Keratinocyte (primary cell): ENCODE data around the gene MED12. TPM values are rescaled to one million over a fixed set of nuclear protein-coding genes. Genes with fewer than 3 reads are reported as not detected.

ENCODE experiments used
- DNase-seq: peaks from one replicate; pipeline ENCODE4 v3.0.0-alpha.2; 2011; ENCODE audit warnings: low read depth, missing footprints, low spot score
- FAIRE-seq: peaks from 2 replicates; lab custom pipeline; 2011; peaks lifted over from hg19 to GRCh38; lab: Jason Lieb, UNC
- H2AFZ ChIP-seq: 2 replicates; pipeline ENCODE4 v1.6.0; 2012; ENCODE audit warnings: low read length, control low read depth, inconsistent platforms; ENCODE audit not compliant: control insufficient read depth
- H3K27ac ChIP-seq: 2 replicates; pipeline ENCODE4 v1.5.1; 2011; ENCODE audit warnings: low read length; ENCODE audit not compliant: control insufficient read depth, insufficient read depth
- H3K27me3 ChIP-seq: 3 replicates; pipeline ENCODE4 v1.6.0; 2011; ENCODE audit warnings: low read length; ENCODE audit not compliant: control insufficient read depth, insufficient read depth; ENCODE audit errors: extremely low read depth
- H3K36me3 ChIP-seq, 2 experiments: 2 replicates in 1 of 2; 3 replicates in 1 of 2; pipeline ENCODE4 v1.5.1; 2011; ENCODE audit warnings: low read length in 2 of 2, mild to moderate bottlenecking in 1 of 2; ENCODE audit not compliant: control insufficient read depth in 2 of 2, insufficient read depth in 2 of 2; ENCODE audit errors: extremely low read depth in 1 of 2
- H3K4me1 ChIP-seq: 3 replicates; pipeline ENCODE4 v1.5.1; 2011; ENCODE audit warnings: low read length; ENCODE audit not compliant: control insufficient read depth, insufficient read depth; ENCODE audit errors: extremely low read depth
- H3K4me2 ChIP-seq: 3 replicates; pipeline ENCODE4 v1.6.0; 2011; ENCODE audit warnings: low read depth, low read length; ENCODE audit not compliant: control insufficient read depth, insufficient read depth; ENCODE audit errors: extremely low read depth
- H3K4me3 ChIP-seq, 3 experiments: fragments of 200-600 bp in 1 of 3; sonication (generic) in 1 of 3; 2 replicates in 2 of 3; 3 replicates in 1 of 3; pipeline ENCODE4 v1.5.1; 2011 to 2016; ENCODE audit warnings: low read length in 3 of 3, mild to moderate bottlenecking in 3 of 3, control low read depth in 2 of 3, inconsistent platforms in 1 of 3, low read depth in 1 of 3, mixed read lengths in 1 of 3, mixed run types in 1 of 3, moderate library complexity in 1 of 3; ENCODE audit not compliant: control insufficient read depth in 2 of 3, insufficient read depth in 2 of 3; ENCODE audit errors: extremely low read depth in 1 of 3
- H3K79me2 ChIP-seq: 2 replicates; pipeline ENCODE4 v1.6.0; 2012; ENCODE audit warnings: low read length; ENCODE audit not compliant: control insufficient read depth, insufficient read depth
- H3K9ac ChIP-seq: 3 replicates; pipeline ENCODE4 v1.6.0; 2011; ENCODE audit warnings: low read length; ENCODE audit not compliant: control insufficient read depth, insufficient read depth; ENCODE audit errors: extremely low read depth
- H3K9me1 ChIP-seq: 3 replicates; pipeline ENCODE4 v1.6.0; 2011; ENCODE audit warnings: low read length; ENCODE audit not compliant: control insufficient read depth, insufficient read depth; ENCODE audit errors: extremely low read depth
- H3K9me3 ChIP-seq: 2 replicates; pipeline ENCODE4 v1.5.1; 2012; ENCODE audit warnings: low read depth, low read length; ENCODE audit not compliant: control insufficient read depth
- H4K20me1 ChIP-seq: 3 replicates; pipeline ENCODE4 v1.6.0; 2011; ENCODE audit warnings: low read length; ENCODE audit not compliant: control insufficient read depth, insufficient read depth; ENCODE audit errors: extremely low read depth
- CTCF ChIP-seq, 3 experiments: IDR thresholded peaks in 1 of 3; conservative IDR thresholded peaks in 1 of 3; optimal IDR thresholded peaks in 1 of 3; 2 replicates in 2 of 3; 3 replicates in 1 of 3; pipeline versions ENCODE3 to v1.5.1; 2011; ENCODE audit warnings: low read length in 3 of 3, mild to moderate bottlenecking in 3 of 3, moderate library complexity in 2 of 3, control low read depth in 1 of 3, inconsistent platforms in 1 of 3; ENCODE audit not compliant: insufficient read depth in 2 of 3; ENCODE audit errors: extremely low read depth in 1 of 3
- EZH2 ChIP-seq: IDR thresholded peaks from one replicate; pipeline ENCODE4 v1.6.1; 2012; ENCODE audit warnings: inconsistent platforms, mild to moderate bottlenecking, low read length, moderate library complexity
- dilution Hi-C: fragments of 300-500 bp; cut with MboI; formaldehyde crosslinking; loops from one replicate; pipeline ENCODE4 v1.7.0; 2020; ENCODE audit warnings: low sequenced_read_pairs; ENCODE audit not compliant: extremely low pct_ligation_motif_present
- polyA plus RNA-seq, 5 experiments: library from polyadenylated mRNA; depleted of rRNA in 3 of 5; stranded (reverse) in 3 of 5; stranded (forward) in 1 of 5; unstranded in 1 of 5; fragments of >200 nt; gene quantifications; 1 replicate in 1 of 5; 2 replicates in 3 of 5; 3 replicates in 1 of 5; pipeline versions ENCODE4 v1.2.1 to v1.2.3, GENCODE V29; 2011 to 2012; ENCODE audit warnings: missing spikeins in 2 of 5, low read depth in 1 of 5, low replicate concordance in 1 of 5

Gene MED12
- polyA plus RNA-seq, 1 donor (not counting 4 experiments of a cell fraction or from before 2014, with no cell fraction given): 4.2 TPM

GRCh38 chrX:71148278-71148663, 29.9 kb downstream of the MED12 start:
- no peaks in the 10 kb centered on the region for H3K9me3 ChIP-seq
- H3K4me2 ChIP-seq: no peak overlapping the region
- H3K79me2 ChIP-seq: no peaks in the 10 kb centered on the region
- no peak overlapping the region for H3K9ac ChIP-seq
- H3K4me1 ChIP-seq: no peaks in the 10 kb centered on the region
- H3K9me1 ChIP-seq: no peaks in the 10 kb centered on the region
- no peak overlapping the region for H3K4me3 ChIP-seq
- dilution Hi-C loops: no loop called here
- no peak overlapping the region for H2AFZ ChIP-seq
- TF ChIP-seq CTCF (optimal IDR thresholded peaks at IDR 0.05 in 1 of 3, IDR thresholded peaks at IDR 0.05 in 1 of 3, conservative IDR thresholded peaks at IDR 0.05 in 1 of 3; ENCODE audit: extremely low read depth in 1 of 3, insufficient read depth in 2 of 3, low read length in 3 of 3): no peak
- TF ChIP-seq EZH2: no peak
- no peaks in the 10 kb centered on the region for H4K20me1 ChIP-seq
- no peaks in the 10 kb centered on the region for H3K36me3 ChIP-seq
- H3K27ac ChIP-seq: no peak overlapping the region
- FAIRE-seq (no peak), DNase-seq (no peak)
- no peaks in the 10 kb centered on the region for H3K27me3 ChIP-seq

GRCh38 chrX:71151366-71151765, 33.0 kb downstream of the MED12 start:
- no peak for TF ChIP-seq EZH2
- no peak for TF ChIP-seq CTCF (optimal IDR thresholded peaks at IDR 0.05 in 1 of 3, IDR thresholded peaks at IDR 0.05 in 1 of 3, conservative IDR thresholded peaks at IDR 0.05 in 1 of 3; ENCODE audit: extremely low read depth in 1 of 3, insufficient read depth in 2 of 3, low read length in 3 of 3)
- dilution Hi-C loops: no loop called here
- H3K4me1 ChIP-seq: no peaks in the 10 kb centered on the region
- H2AFZ ChIP-seq: no peak overlapping the region
- H3K27ac ChIP-seq: no peak overlapping the region
- H3K79me2 ChIP-seq: no peaks in the 10 kb centered on the region
- no peaks in the 10 kb centered on the region for H3K27me3 ChIP-seq
- FAIRE-seq: no peak
- no peaks in the 10 kb centered on the region for H3K36me3 ChIP-seq
- H3K9me1 ChIP-seq: no peaks in the 10 kb centered on the region
- no peak for DNase-seq
- no peak overlapping the region for H3K4me2 ChIP-seq
- no peaks in the 10 kb centered on the region for H4K20me1 ChIP-seq
- no peak overlapping the region for H3K4me3 ChIP-seq
- no peak overlapping the region for H3K9ac ChIP-seq
- H3K9me3 ChIP-seq: no peaks in the 10 kb centered on the region
